Measurements from ENCODE around the gene TPGS2.

TPGS2 gene

DNA sequence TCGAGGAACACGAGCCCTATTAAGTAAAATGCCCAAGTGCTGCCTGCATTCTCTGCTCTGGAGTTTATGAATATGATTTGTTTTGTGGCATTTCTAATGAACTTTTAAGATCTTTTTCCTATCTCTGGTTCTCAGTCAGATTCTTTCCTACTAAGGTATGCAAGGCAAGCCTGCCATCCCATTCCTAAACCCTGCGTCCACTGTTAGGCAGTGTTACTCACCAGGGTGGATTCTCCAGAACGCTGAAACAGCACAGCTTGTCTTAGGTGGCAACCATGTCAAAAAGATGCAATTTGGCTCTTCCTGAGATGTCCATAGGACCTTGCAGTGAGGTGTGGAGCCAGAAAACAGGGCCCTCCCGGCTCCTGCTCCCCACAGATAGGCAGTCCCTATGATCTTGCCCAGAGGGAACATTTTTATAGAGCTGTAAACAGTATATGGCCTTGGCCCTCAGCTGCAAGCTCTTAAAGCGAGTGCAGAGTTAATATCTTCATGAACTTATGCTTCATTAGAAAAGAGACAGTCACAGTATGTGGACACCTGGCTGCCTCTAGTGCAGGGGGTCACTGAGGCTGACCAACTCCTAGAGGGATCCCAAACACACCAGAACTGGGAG is 84.4 kb downstream of the TPGS2 start:
- in situ Hi-C loops (cut with MboI; ENCODE audit: low pct_unique_long_range_greater_than_20kb, low sequenced_read_pairs, unreplicated experiment): no loop called here
- no peak for TF ChIP-seq CTCF (IDR thresholded peaks at IDR 0.05; ENCODE audit: extremely low read depth, insufficient read depth, missing control alignments)
- no peak for DNase-seq (ENCODE audit: low spot score)

Data from GM13977 (cell line).